HUES64 (cell line): ENCODE data around the gene MTG1.
"Not testable (repeated sequence)": the region's sequence is repeated elsewhere in the genome, so short reads cannot be mapped to it uniquely, and the experiment has no call there.

ENCODE experiments used
- H3K27ac ChIP-seq: 2 replicates; pipeline ENCODE4 v1.7.0; 2013; ENCODE audit warnings: low read depth, low read length, inconsistent platforms
- H3K27me3 ChIP-seq: 2 replicates; pipeline ENCODE4 v1.6.1; 2013; ENCODE audit warnings: mild to moderate bottlenecking, low read length; ENCODE audit not compliant: insufficient read depth
- H3K36me3 ChIP-seq: 2 replicates; pipeline ENCODE4 v1.6.1; 2013; ENCODE audit warnings: mild to moderate bottlenecking, low read length; ENCODE audit not compliant: insufficient read depth
- H3K4me1 ChIP-seq: 2 replicates; pipeline ENCODE4 v1.6.1; 2013; ENCODE audit warnings: mild to moderate bottlenecking, low read length, moderate library complexity; ENCODE audit not compliant: insufficient read depth
- H3K4me3 ChIP-seq: 2 replicates; pipeline ENCODE4 v1.5.1; 2013; ENCODE audit warnings: mild to moderate bottlenecking, low read length, moderate library complexity
- H3K9ac ChIP-seq: 2 replicates; pipeline ENCODE4 v1.6.1; 2013; ENCODE audit warnings: mild to moderate bottlenecking, low read depth, low read length
- H3K9me3 ChIP-seq: 2 replicates; pipeline ENCODE4 v1.6.1; 2013; ENCODE audit warnings: low read depth, low read length; ENCODE audit not compliant: insufficient read depth
- WGBS: fragments of 150-250, 120-280 bp; methylation state at CpG from one replicate; pipeline ENCODE4 v1.1.7; 2013; ENCODE audit warnings: missing lambda C conversion rate; 5-methylcytosine and 5-hydroxymethylcytosine counted together

MTG1 gene

DNA sequence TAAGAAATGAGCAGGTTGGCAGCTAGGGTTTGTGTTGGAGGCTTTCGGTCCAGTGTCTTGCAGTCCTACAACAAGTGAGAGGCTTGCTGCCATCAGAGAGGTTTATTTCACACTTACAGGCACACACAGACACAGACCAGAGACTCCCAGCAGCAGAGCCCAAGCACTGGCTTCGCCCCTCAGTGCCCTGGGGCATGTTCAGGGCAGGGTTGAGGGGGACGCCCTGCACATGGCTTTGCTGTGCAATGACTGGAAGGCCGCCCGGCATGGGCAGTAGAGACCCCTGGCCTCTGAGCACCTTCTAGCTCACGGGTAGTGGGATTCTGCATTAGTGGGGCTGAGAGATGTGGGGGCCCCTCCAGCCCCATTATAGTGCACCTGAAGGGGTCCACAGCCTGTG, 26.6 kb downstream of the MTG1 start:
- Histone ChIP-seq H3K9me3 (peaks cover 1% of the 10 kb centered on the region; the same call in 1 of the 2 replicates), H3K27ac (no peak overlapping the region), H3K36me3 (peaks cover 16% of the 10 kb centered on the region), H3K9ac (no peak overlapping the region), H3K4me3 (no peak overlapping the region), H3K27me3 (peaks cover 18% of the 10 kb centered on the region), H3K4me1 (no peaks in the 10 kb centered on the region)
- 79% methylated on average over 6 of the region's 6 CpGs for WGBS

DNA sequence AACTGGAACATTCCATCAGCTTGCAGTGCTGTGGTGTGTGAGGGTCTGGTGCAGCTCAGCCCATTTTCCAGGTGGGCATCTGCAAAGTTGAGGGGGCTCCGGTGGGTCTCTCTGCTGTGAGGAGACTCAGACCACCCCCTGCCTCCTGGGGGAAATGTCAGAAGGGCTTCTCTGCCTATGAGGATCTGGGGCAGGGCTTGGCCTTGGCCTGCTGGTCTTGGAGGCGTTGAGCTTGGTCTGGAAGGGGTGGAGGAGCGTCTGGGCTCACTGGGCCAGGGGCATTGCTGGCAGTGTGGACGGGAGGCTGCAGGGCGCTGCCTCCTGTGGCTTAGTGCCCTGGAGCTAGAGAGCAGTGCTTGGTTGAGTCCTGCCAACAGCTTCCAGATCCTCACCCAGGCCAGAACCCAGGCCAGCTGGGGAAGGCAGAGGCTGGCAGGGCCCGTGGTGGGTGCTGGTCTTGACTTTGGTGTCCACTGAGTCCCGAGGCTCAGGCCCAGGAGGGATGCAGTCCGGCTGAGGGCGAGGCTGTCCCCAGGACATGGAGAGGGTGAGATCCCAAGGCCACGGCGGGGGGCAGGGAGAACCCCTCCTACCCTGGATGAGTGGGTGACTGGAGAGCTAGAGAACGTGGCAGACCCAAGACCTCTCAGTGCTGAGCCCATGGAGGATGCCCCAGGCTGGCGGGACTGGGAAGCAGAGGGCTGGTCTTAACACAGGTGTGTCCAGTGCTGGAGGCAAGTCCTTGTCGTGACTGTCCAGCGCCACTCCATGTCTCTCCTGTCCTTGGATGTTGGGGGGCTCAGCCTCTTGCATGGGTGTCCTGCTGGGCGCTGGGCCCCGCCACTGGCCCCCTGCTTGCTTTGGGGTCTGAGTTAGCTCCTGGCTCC, 27.6 kb downstream of the MTG1 start:
- 0 out of 2 replicates have a peak, but pooled peaks cover 10% of the 10 kb centered on the region for H3K36me3 ChIP-seq
- peaks cover 18% of the 10 kb centered on the region for H3K27me3 ChIP-seq
- H3K9ac ChIP-seq, result no peak overlapping the region
- H3K9me3 ChIP-seq, result no peaks in the 10 kb centered on the region
- H3K27ac ChIP-seq, result no peak overlapping the region
- no peaks in the 10 kb centered on the region for H3K4me1 ChIP-seq
- 91% methylated on average over 16 of the region's 17 CpGs for WGBS
- no peak overlapping the region for H3K4me3 ChIP-seq

DNA sequence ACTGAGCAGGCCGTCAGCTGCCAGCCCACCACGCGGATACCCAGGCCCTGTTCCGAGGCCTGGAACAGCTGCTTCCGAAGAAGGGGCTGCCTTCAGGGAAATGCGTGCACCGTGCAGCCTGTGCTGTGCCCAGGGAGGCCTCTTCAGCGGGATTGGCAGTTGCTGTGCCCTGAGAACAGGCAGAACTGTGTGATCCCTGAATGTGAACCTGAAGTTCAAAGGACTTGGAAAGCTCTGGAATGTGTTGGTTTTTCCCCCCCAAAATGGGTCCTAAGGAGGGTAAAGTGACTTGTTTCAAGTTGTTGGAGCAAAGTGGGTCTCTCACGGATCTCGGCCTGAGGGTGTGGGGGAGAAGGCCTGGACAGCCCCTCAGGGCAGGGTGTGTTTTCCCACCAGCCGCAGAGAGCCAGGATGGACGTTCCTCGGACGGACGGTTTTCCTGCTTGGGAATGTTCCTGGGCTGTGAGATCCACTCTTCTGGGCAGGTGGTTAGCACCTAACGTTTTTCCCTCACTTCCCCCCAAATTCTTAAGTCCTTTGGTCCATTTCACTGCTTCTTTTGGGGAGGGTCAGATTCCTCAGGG, 28.4 kb downstream of the MTG1 start:
- Histone ChIP-seq H3K36me3 (0 out of 2 replicates have a peak, but pooled peaks cover 10% of the 10 kb centered on the region), H3K9ac (no peak overlapping the region), H3K4me3 (no peak overlapping the region), H3K27me3 (peaks cover 18% of the 10 kb centered on the region), H3K4me1 (no peaks in the 10 kb centered on the region), H3K9me3 (no peaks in the 10 kb centered on the region), H3K27ac (no peak overlapping the region)
- 80% methylated on average over 16 of the region's 16 CpGs for WGBS

- H3K9ac ChIP-seq, result no peak overlapping the region
- H3K27me3 ChIP-seq, result peaks cover 18% of the 10 kb centered on the region
- peak overlapping the region; percentile 34 for H3K4me3 ChIP-seq
- 0 out of 2 replicates have a peak, but pooled peaks cover 10% of the 10 kb centered on the region for H3K36me3 ChIP-seq
- H3K9me3 ChIP-seq, result no peaks in the 10 kb centered on the region
- 23% methylated on average over 88 of the region's 88 CpGs for WGBS
- no peaks in the 10 kb centered on the region for H3K4me1 ChIP-seq
- no peak overlapping the region for H3K27ac ChIP-seq
Observed at GRCh38 chr10:133422807-133423771, 29.1 kb downstream of the MTG1 start.

DNA sequence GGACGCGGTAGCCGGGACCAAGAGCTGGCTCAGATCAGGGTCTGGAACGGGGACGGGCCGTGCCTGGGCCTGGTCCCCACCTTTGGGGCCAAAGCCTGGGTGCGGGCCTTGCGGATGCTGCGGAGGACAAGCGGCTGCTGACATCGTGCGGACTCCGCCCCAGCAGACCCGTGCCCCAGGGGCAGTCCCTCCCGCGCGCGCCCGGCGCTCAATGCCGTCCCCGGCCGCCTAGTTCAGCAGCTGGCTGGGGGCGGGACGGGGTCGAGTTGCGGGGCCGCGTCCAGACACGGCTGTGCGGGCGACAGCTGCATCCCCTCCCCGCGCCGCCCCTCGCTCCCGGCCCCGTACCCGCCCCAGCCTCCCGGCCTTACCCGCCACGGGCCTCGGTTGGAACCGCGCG, 30.1 kb downstream of the MTG1 start:
- H3K36me3 ChIP-seq, H3K9me3 ChIP-seq, H3K4me1 ChIP-seq, H3K4me3 ChIP-seq, H3K9ac ChIP-seq, H3K27ac ChIP-seq: not testable (repeated sequence)
- no CpG with 5 or more reads among the region's 46 CpGs for WGBS
- H3K27me3 ChIP-seq, result peaks cover 18% of the 10 kb centered on the region

DNA sequence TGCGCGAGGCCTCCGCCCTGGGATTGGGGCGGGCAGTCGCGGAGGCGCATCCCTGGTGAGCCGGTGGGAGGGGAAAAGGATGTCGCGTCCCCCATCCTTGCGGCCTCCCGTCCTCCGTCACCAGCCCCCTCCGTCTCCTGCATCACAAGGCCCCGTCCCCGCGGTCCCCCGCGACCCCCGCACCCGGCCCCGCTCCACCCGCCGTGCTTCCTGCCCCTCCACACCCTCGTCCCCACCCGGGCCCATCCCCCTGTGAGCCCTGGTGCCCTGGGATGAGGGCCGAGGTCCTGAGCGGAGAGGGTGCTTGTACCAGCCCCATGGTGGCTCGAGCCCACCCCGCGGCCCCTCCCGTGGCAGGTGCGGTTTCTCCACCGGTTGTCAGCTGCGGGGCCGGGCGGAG, 30.6 kb downstream of the MTG1 start, which contains the start of gene SPRN:
Gene SPRN, minus strand, starts transcription at position 25 of the 400 bp plus-strand sequence. CDS start 944 bp downstream, outside the sequence.
- H3K9me3 ChIP-seq, H3K27ac ChIP-seq, H3K9ac ChIP-seq, H3K36me3 ChIP-seq, H3K4me1 ChIP-seq: not testable (repeated sequence)
- Histone ChIP-seq H3K27me3 (peaks cover 18% of the 10 kb centered on the region), H3K4me3 (peak within 1 kb of the TSS; percentile 34)
- 64% methylated on average over 9 of the region's 37 CpGs for WGBS

GRCh38 chr10:133429571-133429970, 35.6 kb downstream of the MTG1 start:
- H3K9me3 ChIP-seq, H3K36me3 ChIP-seq, H3K4me1 ChIP-seq, H3K27me3 ChIP-seq, H3K9ac ChIP-seq, H3K4me3 ChIP-seq, H3K27ac ChIP-seq: not testable (repeated sequence)
- 88% methylated on average over 3 of the region's 4 CpGs for WGBS

- not testable (repeated sequence) for H3K4me1 ChIP-seq, H3K27me3 ChIP-seq, H3K4me3 ChIP-seq, H3K36me3 ChIP-seq, H3K27ac ChIP-seq, H3K9ac ChIP-seq
- 66% methylated on average over 3 of the region's 9 CpGs for WGBS
- H3K9me3 ChIP-seq, result peaks cover 18% of the 10 kb centered on the region
Observed at GRCh38 chr10:133431888-133432613, 38.1 kb downstream of the MTG1 start.

- H3K36me3 ChIP-seq, H3K4me3 ChIP-seq, H3K9ac ChIP-seq, H3K4me1 ChIP-seq, H3K27ac ChIP-seq, H3K27me3 ChIP-seq: not testable (repeated sequence)
- WGBS, result 93% methylated on average over 7 of the region's 25 CpGs
- H3K9me3 ChIP-seq, result peaks cover 23% of the 10 kb centered on the region
Observed at GRCh38 chr10:133432789-133433188, 38.8 kb downstream of the MTG1 start.

DNA sequence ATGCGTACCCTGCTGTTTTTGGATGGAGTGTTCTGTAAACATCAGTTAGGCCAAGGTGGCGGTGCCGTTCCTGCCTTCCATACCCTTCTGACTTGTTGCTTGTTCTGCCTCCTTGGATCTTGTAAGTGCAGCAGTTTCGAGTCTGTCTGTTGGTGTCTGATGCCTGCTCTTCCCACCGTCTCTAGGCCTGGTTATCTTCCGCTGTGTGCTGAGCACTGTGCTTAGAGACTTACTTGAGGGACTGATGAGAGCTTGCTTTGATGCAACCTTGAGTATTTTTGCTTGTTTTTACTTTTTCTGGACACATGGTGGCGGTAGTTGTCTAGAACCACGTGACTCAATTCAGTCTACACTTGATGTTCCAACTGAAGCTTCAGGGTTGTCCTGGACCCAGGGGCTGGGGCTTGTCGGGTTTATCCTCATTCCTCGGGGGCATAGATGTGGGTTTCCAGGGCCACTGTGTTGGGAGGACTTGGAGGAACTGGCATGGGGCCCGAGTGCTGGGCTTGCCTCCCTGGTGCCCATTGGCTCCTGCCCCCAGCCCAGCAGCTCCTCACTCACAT, 44.8 kb downstream of the MTG1 start:
- H3K36me3 ChIP-seq, result no peaks in the 10 kb centered on the region
- peaks cover 67% of the 10 kb centered on the region for H3K9me3 ChIP-seq
- H3K4me3 ChIP-seq, result no peak overlapping the region
- no peak overlapping the region for H3K27ac ChIP-seq
- H3K27me3 ChIP-seq, result no peaks in the 10 kb centered on the region
- no peak overlapping the region for H3K9ac ChIP-seq
- WGBS, result 68% methylated on average over 11 of the region's 11 CpGs
- no peaks in the 10 kb centered on the region for H3K4me1 ChIP-seq
